ENCODE measurements around the gene ALDH3A1.

The ALDH3A1 gene

DNA sequence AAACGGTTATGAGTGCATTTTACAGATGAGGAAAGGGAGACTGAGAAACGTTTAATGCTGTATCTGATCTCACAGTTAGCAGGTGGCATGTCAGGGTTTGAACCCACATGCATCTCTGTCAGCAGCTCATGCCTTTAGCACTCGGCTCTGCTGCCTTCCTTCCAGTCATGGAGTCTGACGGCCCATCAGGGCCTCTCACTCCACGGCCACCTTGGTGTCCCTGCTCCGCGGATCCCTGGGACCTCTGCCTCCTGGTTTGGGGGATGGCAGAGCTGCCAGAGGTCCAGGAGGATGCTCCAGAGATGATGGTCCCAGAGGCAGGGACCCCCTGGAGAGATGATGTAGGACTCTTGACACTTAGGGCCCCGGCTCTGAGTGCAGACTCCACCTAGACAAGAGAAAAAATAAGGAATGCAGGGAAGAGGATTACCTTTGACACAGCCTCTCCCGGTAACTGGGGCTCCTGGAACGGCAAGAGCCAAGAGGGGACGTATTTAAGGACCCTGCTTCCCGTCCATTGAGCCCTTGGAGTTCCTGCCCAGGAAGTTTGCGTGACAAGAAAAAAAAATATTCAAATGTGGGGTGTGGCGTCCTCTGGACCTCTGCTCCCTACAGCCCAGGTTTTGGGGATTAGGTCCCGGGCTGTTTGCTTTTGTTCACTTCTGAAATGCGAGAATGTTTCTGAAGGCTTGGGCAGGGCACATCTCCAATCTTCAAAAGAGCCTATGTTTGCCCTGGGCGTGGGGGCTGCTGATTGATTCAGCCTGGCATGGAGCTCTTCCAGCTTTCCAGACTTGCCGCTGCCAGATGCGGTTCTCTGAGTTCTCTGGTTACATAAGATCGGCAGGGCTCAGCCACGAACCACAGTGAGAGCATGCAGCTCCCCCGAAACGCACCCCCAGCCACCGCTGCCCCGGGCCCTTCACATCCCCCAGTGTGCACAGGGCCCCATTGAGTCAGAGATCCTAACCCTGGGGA is at the start of gene ALDH3A1:
ALDH3A1 (minus strand) TSS at position 470 of the 978 bp plus-strand sequence. CDS start 3,169 bp downstream, outside the sequence.
- Histone ChIP-seq H3K9me3 (ENCODE audit: control insufficient read depth, insufficient read depth, low read length) (no peaks in the 10 kb centered on the region), H3K4me3 (ENCODE audit: low read length) (no peak within 1 kb of the TSS), H3K27ac (ENCODE audit: low read length) (no peak within 1 kb of the TSS), H3K4me1 (ENCODE audit: control insufficient read depth, insufficient read depth, low read length) (peaks cover 4% of the 10 kb centered on the region; the same call in 1 of the 2 replicates), H3K36me3 (ENCODE audit: control insufficient read depth, insufficient read depth, low read length) (no peaks in the 10 kb centered on the region), H3K27me3 (ENCODE audit: control insufficient read depth, insufficient read depth, low read length) (no peaks in the 10 kb centered on the region)
- no peak for DNase-seq (ENCODE audit: low read depth, low spot score)
- WGBS (ENCODE audit: insufficient coverage, insufficient read length): no CpG with 5 or more reads among the region's 25 CpGs

GRCh38 chr17:19796457-19796856 is 48.4 kb upstream of the ALDH3A1 start:
- Histone ChIP-seq H3K4me3 (ENCODE audit: low read length) (no peak overlapping the region), H3K9me3 (ENCODE audit: control insufficient read depth, insufficient read depth, low read length) (peaks cover 2% of the 10 kb centered on the region), H3K4me1 (ENCODE audit: control insufficient read depth, insufficient read depth, low read length) (no peaks in the 10 kb centered on the region), H3K27ac (ENCODE audit: low read length) (no peak overlapping the region), H3K36me3 (ENCODE audit: control insufficient read depth, insufficient read depth, low read length) (peaks cover 2% of the 10 kb centered on the region; the same call in 1 of the 2 replicates), H3K27me3 (ENCODE audit: control insufficient read depth, insufficient read depth, low read length) (no peaks in the 10 kb centered on the region)
- WGBS (ENCODE audit: insufficient coverage, insufficient read length): no CpG with 5 or more reads among the region's 4 CpGs
- DNase-seq (ENCODE audit: low read depth, low spot score): no peak

- H3K27ac ChIP-seq (ENCODE audit: low read length): no peak overlapping the region
- DNase-seq (ENCODE audit: low read depth, low spot score): no peak
- H3K9me3 ChIP-seq (ENCODE audit: control insufficient read depth, insufficient read depth, low read length): peaks cover 2% of the 10 kb centered on the region
- no CpG with 5 or more reads among the region's 3 CpGs for WGBS (ENCODE audit: insufficient coverage, insufficient read length)
- H3K4me3 ChIP-seq (ENCODE audit: low read length): no peak overlapping the region
- H3K4me1 ChIP-seq (ENCODE audit: control insufficient read depth, insufficient read depth, low read length): no peaks in the 10 kb centered on the region
- no peaks in the 10 kb centered on the region for H3K27me3 ChIP-seq (ENCODE audit: control insufficient read depth, insufficient read depth, low read length)
- H3K36me3 ChIP-seq (ENCODE audit: control insufficient read depth, insufficient read depth, low read length): no peaks in the 10 kb centered on the region
Observed at GRCh38 chr17:19791918-19792550, 43.9 kb upstream of the ALDH3A1 start.

DNA sequence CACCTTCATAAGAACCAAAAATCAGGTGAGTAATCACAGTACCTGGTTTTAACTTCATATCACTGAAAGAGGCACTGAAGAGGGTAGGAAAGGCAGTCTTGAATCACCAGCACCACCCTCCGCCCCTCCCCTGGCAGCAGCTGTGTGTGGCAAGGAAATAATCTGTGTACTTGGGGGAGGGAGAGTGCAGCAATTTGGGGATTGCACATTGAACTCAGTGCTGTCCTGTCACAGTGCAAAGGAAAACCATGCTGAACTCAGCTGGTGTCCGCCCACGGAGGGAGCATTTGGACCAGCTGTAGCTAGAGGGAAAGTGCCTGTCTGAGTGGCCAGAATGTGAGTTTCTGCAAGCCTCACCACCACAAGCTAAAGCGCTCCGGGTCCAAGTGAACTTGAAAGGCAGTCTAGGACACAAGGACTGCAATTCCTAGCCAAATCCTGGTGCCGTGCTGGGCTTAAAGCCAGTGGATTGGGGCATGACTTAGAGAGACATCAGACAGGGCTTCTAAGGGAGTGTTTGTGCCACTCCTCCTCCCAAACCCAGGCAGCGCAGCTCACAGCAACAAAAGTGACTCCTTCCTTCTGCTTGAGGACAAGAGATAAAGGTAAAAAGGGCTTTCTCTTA is 39.7 kb upstream of the ALDH3A1 start:
- Histone ChIP-seq H3K4me1 (ENCODE audit: control insufficient read depth, insufficient read depth, low read length) (no peaks in the 10 kb centered on the region), H3K27ac (ENCODE audit: low read length) (no peak overlapping the region), H3K9me3 (ENCODE audit: control insufficient read depth, insufficient read depth, low read length) (no peaks in the 10 kb centered on the region), H3K4me3 (ENCODE audit: low read length) (no peak overlapping the region), H3K27me3 (ENCODE audit: control insufficient read depth, insufficient read depth, low read length) (no peaks in the 10 kb centered on the region), H3K36me3 (ENCODE audit: control insufficient read depth, insufficient read depth, low read length) (no peaks in the 10 kb centered on the region)
- no peak for DNase-seq (ENCODE audit: low read depth, low spot score)
- WGBS (ENCODE audit: insufficient coverage, insufficient read length): no CpG with 5 or more reads among the region's 7 CpGs

DNA sequence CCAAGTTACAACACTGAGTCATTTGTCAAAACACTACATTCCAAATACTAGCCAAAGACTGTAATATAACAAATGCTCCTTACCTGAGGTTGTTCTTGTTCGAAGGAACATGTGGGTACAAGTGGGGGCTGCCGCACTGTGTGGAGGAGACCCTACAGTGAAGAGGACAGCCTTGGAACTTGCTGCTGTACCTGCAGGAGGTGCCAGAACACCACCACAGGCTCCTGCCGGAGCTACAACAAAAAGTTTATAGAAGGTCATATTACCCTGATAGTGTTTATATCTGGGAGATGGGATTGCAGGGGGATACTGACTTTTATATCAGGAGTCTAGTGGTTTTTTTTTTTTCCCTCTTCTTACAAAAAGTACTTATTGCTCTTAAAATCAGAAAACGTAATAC is 37.8 kb upstream of the ALDH3A1 start:
- WGBS (ENCODE audit: insufficient coverage, insufficient read length): no CpG with 5 or more reads among the region's 4 CpGs
- H3K27ac ChIP-seq (ENCODE audit: low read length): no peak overlapping the region

GRCh38 chr17:19781488-19782458 is 33.7 kb upstream of the ALDH3A1 start:
- no CpG with 5 or more reads among the region's 9 CpGs for WGBS (ENCODE audit: insufficient coverage, insufficient read length)
- DNase-seq (ENCODE audit: low read depth, low spot score): no peak
- H3K4me1 ChIP-seq (ENCODE audit: control insufficient read depth, insufficient read depth, low read length): no peaks in the 10 kb centered on the region
- no peak overlapping the region for H3K27ac ChIP-seq (ENCODE audit: low read length)
- H3K4me3 ChIP-seq (ENCODE audit: low read length): no peak overlapping the region
- no peaks in the 10 kb centered on the region for H3K36me3 ChIP-seq (ENCODE audit: control insufficient read depth, insufficient read depth, low read length)
- no peaks in the 10 kb centered on the region for H3K9me3 ChIP-seq (ENCODE audit: control insufficient read depth, insufficient read depth, low read length)
- no peaks in the 10 kb centered on the region for H3K27me3 ChIP-seq (ENCODE audit: control insufficient read depth, insufficient read depth, low read length)

More for the DNA sequence above, 37.8 kb upstream of the ALDH3A1 start:
- no peaks in the 10 kb centered on the region for H3K27me3 ChIP-seq (ENCODE audit: control insufficient read depth, insufficient read depth, low read length)
- DNase-seq (ENCODE audit: low read depth, low spot score): no peak
- no peaks in the 10 kb centered on the region for H3K9me3 ChIP-seq (ENCODE audit: control insufficient read depth, insufficient read depth, low read length)
- no peak overlapping the region for H3K4me3 ChIP-seq (ENCODE audit: low read length)
- H3K4me1 ChIP-seq (ENCODE audit: control insufficient read depth, insufficient read depth, low read length): no peaks in the 10 kb centered on the region
- H3K36me3 ChIP-seq (ENCODE audit: control insufficient read depth, insufficient read depth, low read length): no peaks in the 10 kb centered on the region

GRCh38 chr17:19780846-19781245 is 32.7 kb upstream of the ALDH3A1 start:
- no peaks in the 10 kb centered on the region for H3K36me3 ChIP-seq (ENCODE audit: control insufficient read depth, insufficient read depth, low read length)

GRCh38 chr17:19773534-19773933 is 25.4 kb upstream of the ALDH3A1 start:
- H3K9me3 ChIP-seq (ENCODE audit: control insufficient read depth, insufficient read depth, low read length): no peaks in the 10 kb centered on the region
- no peak overlapping the region for H3K4me3 ChIP-seq (ENCODE audit: low read length)
- no peak overlapping the region for H3K27ac ChIP-seq (ENCODE audit: low read length)
- no peaks in the 10 kb centered on the region for H3K4me1 ChIP-seq (ENCODE audit: control insufficient read depth, insufficient read depth, low read length)
- DNase-seq (ENCODE audit: low read depth, low spot score): no peak
- no peaks in the 10 kb centered on the region for H3K36me3 ChIP-seq (ENCODE audit: control insufficient read depth, insufficient read depth, low read length)
- WGBS (ENCODE audit: insufficient coverage, insufficient read length): no CpG with 5 or more reads among the region's 6 CpGs
- no peaks in the 10 kb centered on the region for H3K27me3 ChIP-seq (ENCODE audit: control insufficient read depth, insufficient read depth, low read length)

More at GRCh38 chr17:19780846-19781245, 32.7 kb upstream of the ALDH3A1 start:
- no peak overlapping the region for H3K4me3 ChIP-seq (ENCODE audit: low read length)
- no CpG with 5 or more reads among the region's 4 CpGs for WGBS (ENCODE audit: insufficient coverage, insufficient read length)
- no peaks in the 10 kb centered on the region for H3K4me1 ChIP-seq (ENCODE audit: control insufficient read depth, insufficient read depth, low read length)
- no peaks in the 10 kb centered on the region for H3K27me3 ChIP-seq (ENCODE audit: control insufficient read depth, insufficient read depth, low read length)
- H3K9me3 ChIP-seq (ENCODE audit: control insufficient read depth, insufficient read depth, low read length): no peaks in the 10 kb centered on the region
- no peak for DNase-seq (ENCODE audit: low read depth, low spot score)
- H3K27ac ChIP-seq (ENCODE audit: low read length): no peak overlapping the region

GRCh38 chr17:19771971-19772630 is 24.0 kb upstream of the ALDH3A1 start:
- Histone ChIP-seq H3K27ac (ENCODE audit: low read length) (no peak overlapping the region), H3K27me3 (ENCODE audit: control insufficient read depth, insufficient read depth, low read length) (no peaks in the 10 kb centered on the region), H3K4me3 (ENCODE audit: low read length) (no peak overlapping the region), H3K4me1 (ENCODE audit: control insufficient read depth, insufficient read depth, low read length) (no peaks in the 10 kb centered on the region), H3K36me3 (ENCODE audit: control insufficient read depth, insufficient read depth, low read length) (no peaks in the 10 kb centered on the region), H3K9me3 (ENCODE audit: control insufficient read depth, insufficient read depth, low read length) (no peaks in the 10 kb centered on the region)
- DNase-seq (ENCODE audit: low read depth, low spot score): no peak
- no CpG with 5 or more reads among the region's 7 CpGs for WGBS (ENCODE audit: insufficient coverage, insufficient read length)

Data from iPS DF 6.9 (cell line).